LoVo (cell line): ENCODE measurements around the gene DAPK2.

Experiments
- DNase-seq: peaks from one replicate; pipeline ENCODE4 v3.0.0-alpha.2; 2016; ENCODE audit warnings: low spot score

DAPK2 gene

DNA sequence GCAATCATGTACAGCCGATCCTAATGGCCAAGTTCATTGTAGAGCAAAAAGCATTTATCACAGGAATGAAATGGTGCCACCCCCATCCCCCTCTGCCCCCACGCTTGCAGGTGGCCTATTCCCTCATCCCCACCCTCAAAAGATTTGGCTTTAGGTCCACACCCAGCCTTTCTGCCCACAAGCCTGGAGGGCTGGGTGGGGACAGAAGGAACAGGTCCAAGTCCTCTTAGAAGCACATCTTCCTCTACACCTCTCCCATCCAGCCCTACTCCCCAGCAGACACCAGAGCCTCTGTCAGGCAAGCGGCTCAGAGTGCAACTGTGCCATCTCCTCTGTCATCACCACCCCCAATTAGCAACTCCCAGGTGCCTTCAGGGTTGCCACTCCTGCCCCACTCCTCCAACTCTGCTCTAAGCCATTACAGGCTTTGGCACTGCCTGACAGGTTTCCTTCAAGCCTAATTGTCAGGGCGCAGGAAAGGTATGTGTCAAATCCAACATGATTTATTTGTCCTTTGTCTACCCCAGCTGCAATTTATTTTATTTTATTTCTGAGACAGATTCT, 49.4 kb downstream of the DAPK2 start:
- DNase-seq = no peak

DNA sequence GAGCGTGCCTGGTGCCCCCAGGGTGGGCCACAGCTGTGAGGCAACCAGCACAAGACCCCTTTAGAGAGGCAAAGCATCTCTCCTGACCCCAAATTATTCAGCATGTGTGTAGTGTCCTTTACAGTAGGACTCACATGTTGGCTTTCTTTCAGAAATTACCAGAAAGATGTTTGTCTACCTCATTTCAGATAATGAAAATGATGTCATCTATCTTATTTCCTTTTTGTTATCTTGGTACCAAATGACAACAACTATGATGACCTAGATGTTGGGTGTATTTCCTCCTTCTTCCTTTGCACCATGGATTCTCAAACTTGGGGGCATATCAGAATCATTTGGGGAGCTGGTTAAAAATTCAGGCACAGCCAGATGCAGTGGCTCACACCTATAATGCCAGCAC, 50.5 kb downstream of the DAPK2 start:
- no peak for DNase-seq

DNA sequence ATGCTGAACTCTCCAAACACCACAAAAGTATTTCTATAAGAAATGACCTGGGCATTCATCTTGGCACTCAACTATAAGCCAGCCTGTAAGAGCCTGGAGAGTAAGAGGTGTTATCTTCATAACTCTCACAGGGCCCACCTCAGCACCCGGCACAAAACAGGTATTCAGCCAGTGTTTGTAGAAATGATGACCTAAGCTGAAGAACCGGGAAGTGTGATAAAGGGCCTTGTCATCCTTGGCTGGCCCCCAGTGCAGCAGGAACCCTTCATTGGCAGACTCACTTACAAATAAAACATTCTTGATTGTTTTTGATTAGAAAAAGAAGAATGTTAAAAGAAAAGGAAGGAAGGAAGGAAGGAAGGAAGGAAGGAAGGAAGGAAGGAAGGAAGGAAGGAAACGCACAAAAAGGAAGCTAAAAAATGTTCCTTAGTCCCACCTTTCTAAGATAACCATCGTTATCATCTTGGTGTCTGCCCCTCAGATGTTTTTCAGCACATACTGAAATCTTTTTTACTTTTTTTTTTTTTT, 52.1 kb downstream of the DAPK2 start:
- no peak for DNase-seq

DNA sequence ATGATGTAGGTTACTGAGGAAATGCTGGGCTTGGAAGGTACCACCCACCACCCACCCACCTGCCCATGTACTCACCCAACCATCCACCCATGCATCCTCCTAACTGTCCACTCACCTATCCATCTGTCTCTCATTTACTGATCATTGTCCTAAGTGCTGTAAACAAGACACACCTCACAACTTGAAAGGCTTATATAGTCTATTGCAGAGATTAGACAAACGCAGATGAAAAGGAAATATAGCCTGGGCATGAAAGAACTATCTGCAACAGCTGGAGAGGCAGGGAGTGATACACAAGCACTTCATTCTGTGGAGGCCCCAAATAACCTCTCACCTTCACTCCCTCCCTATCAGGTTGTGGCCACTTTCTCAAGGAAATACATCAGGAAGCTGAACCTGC, 54.0 kb downstream of the DAPK2 start:
- no peak for DNase-seq

DNA sequence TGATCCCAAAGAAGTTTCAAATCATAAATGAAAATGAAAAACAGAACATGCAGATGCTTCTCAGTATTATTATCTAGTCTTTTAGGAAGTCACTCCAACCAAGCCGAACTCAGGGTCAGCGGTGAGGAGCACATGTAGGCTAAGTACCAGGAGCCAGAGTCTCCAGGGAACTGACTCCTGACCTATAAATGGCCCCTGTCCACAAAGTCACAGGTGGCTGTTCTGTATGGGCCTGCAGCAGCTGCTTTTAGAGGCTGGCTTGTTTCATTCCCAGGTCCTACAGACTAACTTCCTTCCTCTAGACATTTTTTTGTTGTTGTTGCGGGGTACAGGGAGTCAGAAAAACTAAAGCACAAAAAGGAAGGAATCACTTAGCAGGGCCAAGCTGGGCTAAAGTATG, 54.6 kb downstream of the DAPK2 start:
- DNase-seq = no peak

DNA sequence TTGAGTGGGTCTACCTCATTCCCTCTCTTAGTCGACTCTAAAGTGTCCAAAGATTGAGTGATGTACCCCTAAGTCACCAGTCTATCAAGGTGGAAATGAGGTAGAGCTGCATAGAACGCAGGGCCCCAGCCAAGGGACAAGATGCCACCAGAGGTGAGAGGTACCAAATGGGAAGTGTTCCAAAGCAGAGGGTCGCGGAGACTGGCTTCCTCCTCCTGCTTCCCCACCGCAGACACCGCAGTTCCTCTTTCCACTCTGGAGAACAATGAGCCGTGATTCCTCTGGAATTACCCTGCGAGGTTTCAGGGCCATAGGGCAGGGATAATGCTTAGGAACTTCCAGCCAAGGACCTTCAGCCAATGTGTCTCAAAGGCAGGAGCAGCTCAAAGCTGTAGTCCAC, 55.8 kb downstream of the DAPK2 start:
- DNase-seq = no peak

DNA sequence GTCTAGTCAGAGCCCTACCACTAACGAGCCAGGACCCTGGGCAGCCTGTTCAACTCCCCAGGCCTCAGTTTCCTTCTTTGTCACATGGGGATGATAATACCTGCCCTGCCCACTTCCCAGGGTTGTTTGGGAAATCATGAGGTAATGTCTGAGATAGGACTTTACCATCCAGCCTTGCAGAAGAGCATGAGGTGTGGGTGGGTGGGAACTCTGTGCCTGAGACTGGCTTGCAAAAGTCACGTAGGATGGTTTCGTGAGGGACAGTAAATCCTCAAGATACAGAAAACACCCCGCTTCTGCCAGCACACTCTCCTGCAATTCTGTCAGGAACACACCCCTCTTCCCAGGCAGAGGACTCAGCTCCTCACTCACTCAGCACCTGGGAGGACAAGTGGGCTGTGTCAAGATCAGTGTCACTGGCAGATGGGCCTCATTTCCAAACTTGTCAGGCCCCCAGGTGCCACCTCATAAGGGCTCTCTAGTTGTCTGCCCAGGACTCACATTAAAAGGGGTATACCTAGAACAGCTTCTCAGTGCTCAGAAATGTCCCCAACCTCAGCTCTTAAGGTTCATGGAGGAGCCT, 58.4 kb downstream of the DAPK2 start:
- no peak for DNase-seq

DNA sequence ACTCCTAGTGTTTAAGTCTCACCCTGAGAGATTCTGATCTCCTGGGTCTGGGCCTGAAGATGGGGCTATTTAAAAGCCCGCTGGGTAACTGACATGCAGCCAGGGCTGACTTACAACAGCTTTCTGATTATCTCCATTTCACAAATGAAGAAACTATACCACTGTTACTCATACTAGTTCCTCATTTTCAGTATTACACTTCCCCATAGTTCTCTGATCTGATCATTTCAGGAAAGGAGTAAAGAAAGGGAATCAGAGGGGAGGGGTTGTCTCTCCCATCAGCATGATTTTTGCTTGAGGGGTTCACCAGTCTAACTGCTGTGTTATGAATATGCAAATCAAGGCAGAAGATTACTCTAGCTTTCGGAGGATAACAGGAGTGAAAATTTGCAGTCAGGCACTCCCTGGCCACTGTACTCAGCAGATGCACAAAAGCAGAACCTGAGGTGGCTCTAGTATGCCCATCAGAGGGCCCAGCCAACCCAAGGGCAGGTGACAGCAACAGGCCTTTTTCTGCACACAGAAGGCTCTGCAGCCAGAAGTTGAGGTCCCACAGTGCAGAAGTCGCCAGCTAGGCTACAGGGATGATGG, 59.4 kb downstream of the DAPK2 start:
- no peak for DNase-seq

DNA sequence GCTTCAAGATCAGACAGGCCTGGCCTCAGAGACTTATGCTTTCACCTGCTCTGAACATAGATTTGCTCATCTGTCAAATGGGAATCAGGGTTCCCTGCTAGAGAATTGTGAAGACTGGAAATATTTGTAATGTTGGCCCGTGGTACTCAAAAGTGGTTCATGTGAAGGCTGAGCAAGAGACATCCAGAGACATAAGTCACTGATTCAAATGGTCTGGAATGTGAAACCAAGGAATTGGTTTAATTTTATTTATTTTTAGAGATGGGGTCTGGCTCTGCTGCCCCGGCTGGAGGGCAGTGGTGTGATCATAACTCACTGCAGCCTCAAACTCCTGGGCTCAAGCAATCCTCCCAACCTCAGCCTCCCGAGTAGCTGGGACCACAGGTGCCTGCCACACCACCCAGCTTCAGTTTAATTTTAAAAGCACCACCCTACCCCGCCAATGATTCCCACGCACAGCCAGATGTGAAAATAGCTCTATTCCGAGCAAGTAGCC, 60.1 kb downstream of the DAPK2 start:
- no peak for DNase-seq

DNA sequence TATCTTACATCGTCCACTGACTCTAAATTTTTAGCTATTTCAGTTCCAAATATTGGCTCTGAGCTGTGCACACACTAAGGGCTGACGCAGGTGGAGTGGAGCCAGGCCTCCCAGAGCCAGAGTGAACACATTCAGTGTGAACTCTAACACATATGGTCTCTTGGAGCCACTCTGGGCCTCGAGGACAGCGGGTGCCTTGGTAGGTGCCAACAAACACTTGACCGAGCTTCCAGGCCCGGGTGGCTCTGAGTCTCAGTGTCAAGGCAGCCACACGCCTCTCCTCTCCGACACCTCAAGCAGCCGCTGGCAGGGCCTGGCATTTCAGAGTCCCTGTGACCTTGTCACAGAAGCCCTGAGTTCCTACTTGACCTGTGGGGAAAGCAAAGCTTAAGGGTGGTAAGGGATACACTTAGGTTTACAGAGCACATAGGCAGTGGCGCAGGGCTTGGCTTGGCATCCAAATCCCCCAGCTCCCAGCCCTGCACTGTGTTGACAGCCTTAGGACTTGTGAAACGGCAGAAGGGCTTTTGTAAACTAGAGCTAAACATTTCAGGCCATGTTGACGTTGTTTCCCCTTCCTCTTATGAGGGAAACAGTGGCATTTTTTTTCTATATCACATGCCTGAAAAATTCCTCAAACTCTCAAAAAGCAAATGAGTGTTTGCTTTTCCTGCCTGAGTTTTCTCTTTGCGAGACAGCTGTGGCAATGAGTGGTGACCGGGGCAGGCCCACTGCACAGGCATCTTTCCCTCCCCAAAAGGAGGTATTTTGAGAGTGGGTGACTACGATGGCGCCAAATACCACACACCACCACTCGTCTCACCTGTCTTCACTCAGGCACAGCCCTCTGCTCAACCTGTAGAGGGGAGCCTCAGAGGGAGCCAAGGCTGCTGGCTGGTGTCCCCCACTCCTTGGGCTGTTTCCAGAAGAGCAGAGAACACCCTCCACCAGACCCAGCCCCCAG, 60.8 kb downstream of the DAPK2 start:
- DNase-seq = no peak

DNA sequence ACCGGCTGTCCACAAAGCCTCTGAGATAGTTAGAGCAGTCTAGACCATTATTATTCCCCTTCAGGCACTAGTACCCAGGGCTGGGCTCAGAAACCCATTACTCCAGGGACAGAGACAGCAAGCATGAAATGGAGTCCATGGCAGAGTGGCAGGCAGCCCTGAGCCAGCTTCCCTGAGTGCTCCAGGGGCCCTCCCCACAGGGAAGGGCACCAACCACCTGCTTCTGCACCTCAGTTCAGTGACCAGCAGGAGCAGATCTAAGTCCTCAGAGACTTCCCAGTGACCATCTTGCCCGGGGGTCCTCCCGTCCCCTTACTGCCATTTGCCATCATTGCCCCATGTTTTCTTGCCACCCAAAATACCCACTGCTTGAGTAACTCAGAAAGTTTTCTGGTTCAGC, 62.0 kb downstream of the DAPK2 start:
- DNase-seq = no peak

DNA sequence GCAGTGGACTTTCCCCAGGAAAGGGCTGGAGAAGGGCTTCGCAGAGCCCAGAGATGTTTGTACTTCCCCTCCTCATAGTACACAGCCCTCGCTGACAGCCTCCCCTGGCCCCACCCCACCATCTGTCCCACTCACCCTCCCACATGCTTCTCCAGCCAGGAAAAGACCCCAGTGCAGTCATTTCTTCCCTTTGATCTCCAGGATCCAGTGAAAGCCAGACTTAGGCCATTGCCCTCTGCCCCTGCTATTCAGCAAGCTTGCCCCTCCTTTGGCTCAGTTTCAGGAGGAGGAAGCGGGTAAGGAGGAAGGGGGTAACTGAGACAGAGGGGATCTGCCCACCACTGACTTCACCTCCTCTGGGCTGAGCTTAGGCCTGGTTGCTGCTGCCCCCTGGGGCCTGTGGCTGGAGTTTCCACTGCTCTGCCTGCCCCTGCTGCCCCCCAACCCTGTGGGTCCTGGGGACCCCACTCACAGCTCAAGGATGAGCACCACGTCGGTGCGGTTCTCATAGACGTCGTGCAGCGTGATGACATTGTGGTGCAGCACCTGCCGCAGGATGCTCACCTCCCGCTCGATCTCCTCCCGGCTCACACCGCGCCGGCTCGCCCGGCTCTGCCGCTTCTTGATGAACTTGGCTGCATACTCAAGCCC, 63.1 kb downstream of the DAPK2 start:
- DNase-seq = no peak

DNA sequence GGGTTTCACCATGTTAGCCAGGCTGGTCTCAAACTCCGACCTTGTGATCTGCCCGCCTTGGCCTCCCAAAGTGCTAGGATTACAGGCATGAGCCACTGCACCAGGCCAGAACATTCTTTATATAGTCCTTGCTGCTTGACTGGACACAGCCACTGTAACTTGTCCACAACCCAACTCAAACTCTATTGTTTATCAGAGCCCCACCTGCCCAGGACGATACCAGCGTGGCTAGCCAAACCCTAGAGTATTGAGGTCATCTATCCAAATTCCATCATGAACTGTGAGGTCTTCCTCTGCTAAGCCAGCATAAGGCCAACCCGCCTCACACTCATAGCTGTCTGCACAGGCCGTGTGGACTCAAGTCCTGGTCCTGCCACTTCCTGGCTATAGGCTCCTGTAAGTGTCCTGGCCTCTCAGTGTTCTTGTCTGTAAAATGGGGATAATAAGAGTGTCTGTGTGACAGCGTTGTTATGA, 63.9 kb downstream of the DAPK2 start:
- no peak for DNase-seq

DNA sequence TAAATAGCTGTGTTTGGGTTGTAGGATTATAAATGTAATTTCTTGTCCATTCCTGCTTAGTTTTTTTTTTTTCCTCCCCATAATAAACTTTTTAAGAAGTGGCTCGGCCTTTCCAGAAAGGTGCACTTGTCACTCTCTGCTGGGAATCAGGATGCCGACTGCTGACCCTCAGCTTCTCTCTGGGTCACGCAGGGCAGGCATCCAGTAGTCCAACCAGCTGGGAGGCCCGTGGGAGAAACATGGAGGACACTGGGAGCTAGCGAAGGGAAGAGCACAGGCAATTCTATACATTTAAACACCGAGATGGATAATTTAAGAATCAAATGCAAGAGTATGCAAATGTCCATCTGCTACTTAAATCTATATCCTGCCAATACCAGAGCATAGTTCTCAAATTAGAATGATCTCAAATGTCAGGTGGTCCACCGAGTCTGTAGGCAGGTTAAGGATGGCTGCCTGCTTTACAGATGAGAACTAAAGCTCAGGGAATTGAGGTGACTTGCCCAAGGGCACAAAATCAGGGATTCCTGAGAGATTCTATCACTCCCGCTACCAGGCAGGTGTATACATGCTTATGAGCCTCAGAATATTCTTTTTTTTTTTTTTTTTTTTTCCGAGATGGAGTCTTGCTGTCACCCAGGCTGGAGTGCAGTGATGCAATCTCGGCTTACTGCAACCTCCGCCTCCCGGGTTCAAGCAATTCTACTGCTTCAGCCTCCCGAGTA, 64.5 kb downstream of the DAPK2 start:
- no peak for DNase-seq

DNA sequence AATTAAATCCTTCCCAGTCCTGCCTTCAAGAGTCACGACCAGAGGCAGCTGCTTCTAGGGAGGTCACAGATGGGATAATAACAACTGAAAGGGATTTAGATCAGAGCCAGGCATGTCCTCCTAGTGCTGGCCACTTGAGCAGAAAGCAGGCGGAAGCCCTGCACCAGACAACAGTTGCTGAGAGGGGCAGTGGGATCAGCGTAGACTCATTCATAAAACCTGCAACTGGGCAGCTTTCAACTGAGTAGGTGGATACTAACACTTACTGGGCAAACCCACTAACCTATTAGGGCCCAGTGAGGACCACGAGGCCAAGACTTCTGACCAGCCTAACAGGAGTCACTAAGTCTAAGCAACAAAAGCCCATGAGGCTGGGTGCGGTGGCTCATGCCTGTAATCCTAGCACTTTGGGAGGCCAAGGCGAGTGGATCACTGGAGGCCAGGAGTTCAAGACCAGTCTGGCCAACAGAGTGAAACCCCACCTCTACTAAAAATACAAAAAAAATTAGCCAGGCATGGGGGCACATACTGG, 67.0 kb downstream of the DAPK2 start:
- no peak for DNase-seq

DNA sequence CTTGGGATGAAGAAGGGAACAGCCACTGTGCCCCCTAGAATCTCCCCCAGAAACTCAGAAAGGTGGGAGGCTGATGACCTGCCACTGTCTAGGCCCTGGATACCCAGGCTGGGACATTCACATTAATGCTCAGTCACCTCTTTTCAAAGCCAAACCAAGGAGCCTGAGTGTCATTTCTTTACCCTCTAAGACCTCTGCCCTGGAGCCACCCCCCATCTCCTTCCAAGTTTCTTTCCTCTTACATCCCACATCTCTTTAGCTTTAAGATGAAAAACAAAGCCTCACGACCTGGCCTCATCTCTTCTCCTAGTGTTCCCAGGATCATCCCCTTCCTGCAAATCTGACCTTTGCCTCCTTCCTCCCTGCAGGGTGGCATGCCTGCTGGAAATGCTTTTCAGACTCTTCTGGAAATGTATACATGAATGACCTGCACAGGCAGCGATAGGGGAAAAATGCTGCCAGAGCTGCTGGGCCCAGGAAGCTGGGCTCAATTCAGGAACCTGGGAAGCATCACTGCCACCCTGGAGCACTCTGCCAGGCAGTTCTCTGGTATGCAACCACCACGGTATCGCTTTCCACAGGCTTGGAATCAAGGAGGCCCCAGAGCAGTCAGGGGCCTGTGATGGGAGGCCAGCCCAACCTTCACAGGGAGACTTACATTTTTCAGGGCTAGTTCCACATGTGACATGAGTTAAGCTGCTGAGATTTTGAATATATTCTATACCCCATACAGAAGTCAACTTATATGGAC, 67.6 kb downstream of the DAPK2 start:
- DNase-seq = no peak

DNA sequence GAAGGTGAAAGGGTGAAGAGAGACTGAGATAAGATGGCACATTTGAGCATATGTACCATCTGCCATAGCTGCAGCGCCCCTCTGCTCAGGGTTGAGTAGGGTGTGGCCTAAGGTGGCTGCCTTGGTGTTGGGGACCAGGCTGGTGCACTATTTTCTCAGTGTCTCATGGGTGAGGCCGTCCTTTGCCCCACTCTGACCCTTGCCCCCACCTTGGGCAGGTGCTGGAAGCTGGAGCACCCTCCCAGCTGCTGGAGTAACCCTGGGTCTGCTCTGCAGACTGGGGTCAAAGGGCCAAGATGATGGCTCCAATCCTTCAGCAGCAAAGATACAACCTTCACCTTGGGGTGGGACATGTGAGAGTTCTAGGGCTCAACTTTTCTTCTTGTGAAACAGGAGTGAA, 69.2 kb downstream of the DAPK2 start:
- no peak for DNase-seq

DNA sequence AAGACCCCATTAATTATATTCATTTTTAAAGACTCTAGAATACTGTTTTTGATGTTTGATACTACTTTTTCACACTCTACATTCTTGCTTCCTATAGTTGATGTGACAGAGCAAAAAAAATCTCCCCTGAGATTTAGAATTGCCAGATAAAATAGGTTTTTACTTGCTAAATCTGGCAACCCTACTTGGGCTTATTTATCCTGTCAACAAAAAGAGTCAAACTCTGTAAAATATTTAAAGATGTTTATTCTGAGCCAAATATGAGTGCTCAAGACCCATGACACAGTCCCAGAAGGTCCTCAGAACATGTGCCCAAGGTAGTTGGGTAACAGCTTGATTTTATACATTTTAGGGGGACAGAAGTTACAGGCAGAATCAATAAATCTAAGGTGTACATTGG, 72.3 kb downstream of the DAPK2 start:
- no peak for DNase-seq

DNA sequence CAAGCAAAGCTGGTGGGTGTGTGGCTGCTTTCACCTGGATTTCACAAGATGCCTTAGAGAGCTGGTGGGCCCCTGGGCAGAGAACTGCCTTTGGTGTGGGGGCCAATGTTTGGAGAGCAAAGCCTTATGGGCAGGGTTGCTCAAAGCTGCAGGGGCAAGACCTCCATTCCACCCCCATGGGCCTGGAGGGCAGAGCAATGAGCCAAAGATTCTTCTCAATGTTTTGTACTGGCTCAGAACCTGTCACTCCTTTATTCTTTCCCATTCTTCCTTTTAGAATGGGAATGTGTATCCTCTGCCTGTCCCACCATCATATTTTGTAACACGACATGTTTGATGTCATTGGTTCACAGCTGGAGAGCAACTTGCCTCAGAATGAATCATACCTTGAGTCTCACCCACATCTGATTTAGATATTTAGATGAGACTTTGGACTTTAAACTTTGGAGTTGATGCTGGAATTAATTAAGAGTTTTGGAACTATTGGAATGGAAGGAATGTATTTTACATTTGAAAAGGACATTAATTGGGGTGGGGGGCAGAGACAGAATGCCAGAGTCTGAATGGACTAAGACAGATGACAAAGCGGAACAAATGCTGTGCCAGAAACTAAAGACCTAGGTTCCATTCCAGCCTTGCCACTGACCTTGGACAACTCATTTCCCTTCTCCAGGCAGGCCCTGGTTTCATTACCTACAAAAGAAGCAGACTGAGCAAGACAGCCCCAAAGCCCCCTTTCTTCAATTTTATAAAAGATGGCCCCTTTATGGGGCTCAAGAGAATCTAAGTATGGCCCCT, 72.9 kb downstream of the DAPK2 start:
- DNase-seq = peak; percentile 37
